Frontal cortex (tissue), 4 donors: ENCODE measurements around the gene C2orf49. TPM values are rescaled to one million over a fixed set of nuclear protein-coding genes. Genes with fewer than 3 reads are reported as not detected.
A peak's percentile ranks its signal among the peaks of the same experiment; 100 is the strongest.

Experiments used
- DNase-seq, 2 donors: peaks; one replicate each; pipeline ENCODE4 v3.0.0; 2012; ENCODE audit warnings: low spot score in 2 of 2
- FAIRE-seq: peaks from 2 replicates; lab custom pipeline; 2012; peaks lifted over from hg19 to GRCh38; lab: Jason Lieb, UNC
- total RNA-seq: library from RNA; depleted of rRNA; stranded (reverse); fragments of >200 nt; gene quantifications from one replicate; pipeline ENCODE4 v1.2.3, GENCODE V29; 2014
- donor health status: control.
- donor health status: control.
- donor health status: control.

C2orf49 gene
- total RNA-seq, result 29.8 TPM

GRCh38 chr2:105337122-105338019 is at the start of gene C2orf49:
Gene C2orf49, plus strand, starts transcription at chr2:105337540. Its CDS starts 48 bp downstream, at chr2:105337588.
- peak; percentile 68 to 79 for DNase-seq
- FAIRE-seq, result no peak

- no peak for FAIRE-seq
These were observed 49.6 kb upstream of the C2orf49 start for GRCh38 chr2:105287692-105288091.

GRCh38 chr2:105288133-105288532 is 49.2 kb upstream of the C2orf49 start:
- DNase-seq, result no peak
- FAIRE-seq, result no peak

More at GRCh38 chr2:105287692-105288091, 49.6 kb upstream of the C2orf49 start:
- no peak for DNase-seq

- FAIRE-seq (no peak), DNase-seq (no peak)
These were observed 46.2 kb upstream of the C2orf49 start for GRCh38 chr2:105290981-105291660.

GRCh38 chr2:105291981-105292380 is 45.4 kb upstream of the C2orf49 start:
- FAIRE-seq (no peak), DNase-seq (no peak)

DNA sequence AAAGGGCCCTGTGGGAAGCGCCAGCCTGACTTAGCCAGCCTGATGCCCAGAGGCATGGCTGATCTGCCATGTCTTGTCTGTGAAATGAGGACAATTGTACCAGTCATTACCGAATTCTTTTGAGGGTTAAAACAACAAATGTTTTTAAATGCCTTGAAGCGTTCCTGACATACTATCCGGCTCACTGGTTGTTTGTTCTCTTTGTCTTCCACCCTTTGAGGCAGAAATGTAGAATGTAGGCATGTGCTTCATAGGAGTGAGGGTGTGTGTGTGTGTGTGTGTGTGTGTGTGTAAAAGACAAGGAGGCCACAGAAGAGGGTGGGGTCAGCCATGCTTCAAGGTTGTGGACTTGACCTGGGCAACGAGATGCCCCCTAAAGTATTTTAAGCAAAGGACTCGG is 43.3 kb upstream of the C2orf49 start:
- FAIRE-seq (no peak), DNase-seq (no peak)

DNA sequence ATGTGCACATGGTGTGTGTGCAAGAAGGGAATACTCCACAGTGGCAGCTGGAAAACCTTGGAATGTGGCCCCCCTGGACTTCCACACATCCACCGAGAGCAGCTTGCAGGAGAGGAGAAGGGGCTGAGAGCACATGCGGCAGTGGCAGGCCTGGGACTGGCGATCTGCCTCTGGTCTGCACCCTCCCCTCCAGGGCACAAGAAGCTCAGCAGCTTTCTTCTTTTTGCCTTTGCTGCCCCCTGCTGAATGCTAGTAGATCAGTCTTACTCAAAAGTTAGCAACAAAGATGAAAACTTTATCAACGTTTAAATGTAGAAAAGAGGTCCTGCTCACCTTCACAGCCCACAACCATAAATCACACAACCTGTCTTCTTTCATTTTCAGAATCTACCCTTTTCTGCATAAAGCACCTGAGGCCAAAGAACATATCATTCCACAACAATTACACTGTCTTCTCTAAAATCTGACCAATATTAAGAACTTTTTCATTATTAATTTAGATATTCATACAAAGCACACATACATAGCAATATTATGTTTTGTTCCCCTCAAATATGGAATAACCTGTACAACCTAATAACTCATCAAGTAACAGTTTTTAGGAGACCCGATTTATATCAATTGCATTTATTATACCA is 42.4 kb upstream of the C2orf49 start:
- DNase-seq (peak; percentile 31 to 62), FAIRE-seq (no peak)

- DNase-seq (no peak), FAIRE-seq (no peak)
These were observed 41.2 kb upstream of the C2orf49 start for GRCh38 chr2:105296017-105296611.

GRCh38 chr2:105297216-105297615 is 40.1 kb upstream of the C2orf49 start:
- no peak for DNase-seq
- no peak for FAIRE-seq

DNA sequence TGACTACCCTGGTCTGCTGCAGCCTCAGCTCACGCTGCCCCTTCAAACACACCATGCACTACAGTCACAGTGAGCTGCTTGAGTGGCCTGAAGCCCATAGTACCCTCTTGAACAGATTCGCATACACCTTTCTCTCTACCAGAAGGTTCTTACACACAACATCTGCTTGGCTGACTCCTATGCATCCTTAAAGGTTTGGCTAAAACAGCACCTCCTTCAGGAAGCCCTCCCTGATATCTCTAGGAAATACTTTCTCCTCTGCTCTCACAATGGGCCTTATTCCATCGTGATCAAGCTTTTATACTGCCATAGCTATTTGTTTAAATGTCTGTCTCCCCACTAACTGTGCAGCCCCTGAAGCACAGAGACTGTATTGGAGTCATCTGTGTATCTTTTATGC is 39.3 kb upstream of the C2orf49 start:
- no peak for FAIRE-seq

DNA sequence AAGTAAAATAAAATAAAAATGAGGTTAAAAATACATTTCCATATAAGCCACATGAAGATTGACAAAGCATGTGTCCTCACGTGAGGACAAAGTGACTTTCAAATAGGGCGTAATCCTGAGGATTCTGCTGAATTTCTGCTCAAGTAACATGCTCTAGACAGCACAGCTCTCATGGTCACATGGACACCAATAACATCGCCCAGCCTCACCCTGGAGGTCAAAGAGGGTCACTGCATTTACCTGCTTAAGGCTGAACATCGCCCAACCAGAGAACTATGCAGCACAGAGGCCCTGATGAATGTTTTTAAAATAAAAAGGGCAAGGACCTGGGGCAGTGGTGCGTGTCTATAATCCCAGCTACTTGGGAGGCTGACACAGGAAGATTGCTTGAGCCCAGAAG is 38.0 kb upstream of the C2orf49 start:
- no peak for FAIRE-seq

More for the DNA sequence above, 39.3 kb upstream of the C2orf49 start:
- DNase-seq, result no peak

GRCh38 chr2:105301646-105302045 is 35.7 kb upstream of the C2orf49 start:
- FAIRE-seq (no peak), DNase-seq (no peak)

More for the DNA sequence above, 38.0 kb upstream of the C2orf49 start:
- no peak for DNase-seq

DNA sequence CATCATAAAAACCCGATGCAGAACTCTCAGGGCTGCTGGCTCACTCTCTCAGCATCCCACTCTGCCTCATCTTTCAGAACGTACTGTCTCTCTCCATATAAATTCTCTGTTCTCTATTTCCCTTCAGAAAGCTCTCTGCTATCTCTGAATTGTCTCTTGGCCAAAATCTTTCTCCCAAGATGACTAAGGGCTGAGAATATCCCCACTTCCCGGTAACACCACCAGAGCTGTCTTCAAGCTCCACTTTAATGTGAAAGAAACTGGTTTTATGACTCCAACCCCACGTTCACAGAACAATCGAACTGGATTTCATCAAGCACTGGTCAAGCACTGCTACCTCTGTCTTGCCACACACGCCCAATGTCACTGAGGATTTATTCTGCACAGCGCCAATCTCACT is 30.2 kb upstream of the C2orf49 start:
- FAIRE-seq (no peak), DNase-seq (no peak)

- DNase-seq, result no peak
- no peak for FAIRE-seq
These were observed 29.8 kb upstream of the C2orf49 start for GRCh38 chr2:105307550-105307949.

DNA sequence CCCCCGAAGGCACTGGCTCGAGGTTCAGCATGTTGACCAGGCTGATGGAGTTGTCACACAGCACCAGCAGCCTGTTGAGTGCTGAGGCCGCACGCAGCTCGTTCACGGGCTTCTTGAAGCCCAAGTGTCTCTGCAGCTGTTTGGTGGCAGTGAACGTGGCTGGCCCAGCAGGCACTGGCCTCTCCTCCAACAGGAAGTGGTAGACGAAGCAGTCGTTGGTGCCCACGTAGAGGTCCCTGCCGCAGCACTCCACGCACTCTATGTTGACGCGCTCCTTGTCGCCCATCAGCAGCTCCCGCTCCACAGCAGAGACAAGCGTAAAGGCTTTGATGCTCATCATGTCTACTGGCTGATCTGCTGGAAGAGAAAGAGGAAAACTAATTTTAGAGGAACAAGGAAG is 29.4 kb upstream of the C2orf49 start:
- no peak for FAIRE-seq
- no peak for DNase-seq

DNA sequence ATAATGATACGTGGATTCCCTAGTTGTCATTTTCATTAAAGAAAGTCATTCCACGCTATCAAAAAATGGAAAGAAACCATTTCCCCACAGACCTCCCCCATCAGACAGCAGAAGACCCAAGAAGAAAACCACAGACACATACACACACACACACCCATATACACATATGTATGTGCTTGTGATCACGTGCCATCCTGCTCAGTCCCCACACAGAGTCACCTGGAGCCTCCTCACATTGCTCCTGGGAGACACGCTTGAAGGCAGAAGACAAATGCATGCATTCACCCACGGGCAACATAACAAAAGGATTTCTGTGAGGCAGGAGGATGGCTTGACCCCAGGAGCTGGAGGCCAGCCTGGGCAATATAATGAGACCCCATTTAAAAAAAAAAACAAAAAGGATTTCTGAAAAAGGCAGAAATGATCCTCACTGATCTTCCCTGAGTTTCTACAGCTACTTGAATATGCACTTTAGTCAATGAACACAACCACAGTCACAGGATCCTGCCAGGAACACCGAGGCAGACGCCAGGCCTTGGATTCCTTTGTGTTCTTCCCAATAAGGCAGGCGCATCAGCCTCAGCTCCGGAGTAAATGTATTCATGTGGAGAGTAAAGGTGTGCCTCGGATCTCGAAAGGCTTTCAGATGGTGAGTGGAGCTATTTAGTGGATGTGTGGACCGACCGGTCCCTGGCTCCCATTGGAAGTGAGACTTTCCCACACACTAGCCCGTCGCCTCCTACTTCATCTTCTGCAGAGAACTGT is 28.8 kb upstream of the C2orf49 start:
- no peak for FAIRE-seq
- no peak for DNase-seq

DNA sequence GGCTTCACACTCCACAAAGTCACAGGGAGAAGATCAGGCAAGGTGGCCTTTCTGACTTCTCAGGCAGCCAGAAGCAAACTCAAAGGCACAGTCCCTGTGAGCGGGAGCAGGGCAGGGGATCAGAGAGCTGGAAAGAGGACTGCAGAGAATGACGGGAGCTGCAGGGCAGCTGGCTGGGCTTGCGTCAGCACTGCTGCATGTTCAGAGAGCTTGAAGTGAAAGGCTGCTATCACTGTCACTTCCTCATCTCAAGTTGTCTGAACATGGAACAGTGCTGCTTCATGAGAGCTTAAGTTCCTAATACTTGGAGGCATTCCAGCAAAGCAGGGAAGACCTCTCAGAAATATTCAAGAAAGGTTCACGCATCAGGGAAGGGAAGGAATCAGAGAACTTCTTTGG is 28.2 kb upstream of the C2orf49 start:
- no peak for FAIRE-seq
- peak; percentile 27 to 41 for DNase-seq

DNA sequence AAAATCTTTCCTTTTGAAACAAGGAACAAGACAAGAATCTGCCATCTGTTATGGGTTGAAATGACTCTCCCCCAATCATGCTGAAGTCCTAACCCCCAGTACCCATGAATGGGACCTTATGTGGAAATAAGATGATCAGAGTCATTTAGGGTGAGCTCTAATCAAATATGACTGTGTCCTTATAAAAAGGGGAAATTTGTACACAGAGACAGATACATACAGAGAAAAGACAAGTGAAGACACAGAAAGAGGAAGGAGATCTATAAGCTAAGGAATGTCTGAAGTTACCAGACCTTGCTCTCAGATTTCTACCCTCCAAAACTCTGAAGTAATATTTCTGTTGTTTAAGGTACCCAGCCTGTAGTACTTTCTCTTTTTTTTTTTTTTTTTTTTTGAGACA is 23.5 kb upstream of the C2orf49 start:
- DNase-seq, result no peak
- FAIRE-seq, result no peak

DNA sequence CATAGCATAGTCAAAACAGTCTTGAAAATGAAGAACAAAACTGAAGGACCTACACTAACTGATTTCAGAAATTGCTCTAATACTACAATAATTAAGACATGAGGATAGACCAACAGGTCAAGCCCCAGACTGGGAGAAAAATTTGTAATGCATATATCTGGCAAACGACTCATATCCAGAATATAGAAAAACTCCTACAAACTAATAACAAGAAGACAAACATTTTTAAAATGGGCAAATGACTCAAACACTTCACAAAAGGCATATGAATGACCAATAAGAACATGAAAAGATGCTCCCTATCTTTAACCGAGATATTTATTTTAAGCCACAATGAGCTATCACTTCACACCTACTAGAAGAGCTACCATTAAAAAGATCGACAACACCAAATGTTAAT is 22.0 kb upstream of the C2orf49 start:
- FAIRE-seq (no peak), DNase-seq (no peak)

GRCh38 chr2:105317937-105318336 is 19.4 kb upstream of the C2orf49 start:
- DNase-seq, result no peak

More at GRCh38 chr2:105317937-105318336, 19.4 kb upstream of the C2orf49 start:
- FAIRE-seq, result no peak
